ENCODE data around the gene PIAS1. TPM values are rescaled to one million over a fixed set of nuclear protein-coding genes. Genes with fewer than 3 reads are reported as not detected.

Gene PIAS1
- total and polyA plus RNA-seq, 2 donors (not counting 1 experiment from before 2014, with no cell fraction given) = 28.8 to 87.3 TPM

DNA sequence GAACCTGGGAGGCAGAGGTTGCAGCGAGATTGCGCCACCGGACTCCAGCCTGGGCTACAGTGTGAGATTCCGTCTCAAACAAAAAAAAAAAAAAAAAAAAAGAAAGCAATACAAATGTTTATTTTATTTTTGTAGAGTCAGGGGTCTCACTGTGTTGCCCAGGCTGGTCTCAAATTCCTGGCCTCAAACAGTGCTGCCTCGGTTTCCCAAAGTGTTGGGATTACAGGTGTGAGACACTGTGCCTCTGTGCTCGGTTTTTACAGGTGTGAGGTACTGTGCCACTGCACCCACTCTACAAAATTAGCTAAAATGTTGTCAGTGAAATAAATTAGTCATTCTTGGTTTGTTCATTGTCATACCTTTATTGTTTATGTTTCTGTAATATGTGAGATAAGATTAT, 5.5 kb downstream of the PIAS1 start:
- H3K27ac ChIP-seq (ENCODE audit: low read length in 2 of 2) = no peak overlapping the region
- intact Hi-C loops (cut with micrococcal nuclease) = no loop called here
- no peak overlapping the region for H3K4me3 ChIP-seq (ENCODE audit: control extremely low read depth in 1 of 5, extremely low read depth in 1 of 5, insufficient read depth in 1 of 5, low read depth in 2 of 5, low read length in 4 of 5)
- no peak overlapping the region for H2AFZ ChIP-seq (ENCODE audit: insufficient read depth, low read depth, low read length, poor library complexity, severe bottlenecking)
- H3K9me3 Mint-ChIP-seq (ENCODE audit: insufficient read depth) = no peaks in the 10 kb centered on the region
- H3K9me3 ChIP-seq (ENCODE audit: control extremely low read depth in 1 of 3, control insufficient read depth in 2 of 3, insufficient read depth in 1 of 3, low read length in 2 of 3) = no peaks in the 10 kb centered on the region
- CTCF ChIA-PET = no interaction called here
- POLR2A ChIA-PET = no interaction called here
- H3K4me1 Mint-ChIP-seq = peaks cover 63% of the 10 kb centered on the region
- no peak overlapping the region for H3K9ac ChIP-seq (ENCODE audit: low read length)
- H3K4me1 ChIP-seq (ENCODE audit: control insufficient read depth in 2 of 2, insufficient read depth in 2 of 2, low read length in 2 of 2) = peaks cover 9 to 39% of the 10 kb centered on the region in 2 donors
- H3K36me3 ChIP-seq (replicated peaks in 1 of 2; ENCODE audit: control extremely low read depth in 1 of 2, control insufficient read depth in 1 of 2, extremely low read depth in 1 of 2, insufficient read depth in 2 of 2, low read length in 1 of 2) = no peaks in the 10 kb centered on the region
- H3K79me2 ChIP-seq (ENCODE audit: control insufficient read depth, insufficient read depth, low read length) = peaks cover 98% of the 10 kb centered on the region
- ATAC-seq (ENCODE audit: low read depth) (no peak), DNase-seq (no peak)
- H3K27me3 Mint-ChIP-seq = no peaks in the 10 kb centered on the region
- WGBS (ENCODE audit: insufficient coverage) = no CpG with 5 or more reads among the region's 6 CpGs
- peaks cover 92% of the 10 kb centered on the region for H4K20me1 ChIP-seq (ENCODE audit: control insufficient read depth, insufficient read depth, low read length, poor library complexity, severe bottlenecking)
- TF ChIP-seq, protein P1, sequence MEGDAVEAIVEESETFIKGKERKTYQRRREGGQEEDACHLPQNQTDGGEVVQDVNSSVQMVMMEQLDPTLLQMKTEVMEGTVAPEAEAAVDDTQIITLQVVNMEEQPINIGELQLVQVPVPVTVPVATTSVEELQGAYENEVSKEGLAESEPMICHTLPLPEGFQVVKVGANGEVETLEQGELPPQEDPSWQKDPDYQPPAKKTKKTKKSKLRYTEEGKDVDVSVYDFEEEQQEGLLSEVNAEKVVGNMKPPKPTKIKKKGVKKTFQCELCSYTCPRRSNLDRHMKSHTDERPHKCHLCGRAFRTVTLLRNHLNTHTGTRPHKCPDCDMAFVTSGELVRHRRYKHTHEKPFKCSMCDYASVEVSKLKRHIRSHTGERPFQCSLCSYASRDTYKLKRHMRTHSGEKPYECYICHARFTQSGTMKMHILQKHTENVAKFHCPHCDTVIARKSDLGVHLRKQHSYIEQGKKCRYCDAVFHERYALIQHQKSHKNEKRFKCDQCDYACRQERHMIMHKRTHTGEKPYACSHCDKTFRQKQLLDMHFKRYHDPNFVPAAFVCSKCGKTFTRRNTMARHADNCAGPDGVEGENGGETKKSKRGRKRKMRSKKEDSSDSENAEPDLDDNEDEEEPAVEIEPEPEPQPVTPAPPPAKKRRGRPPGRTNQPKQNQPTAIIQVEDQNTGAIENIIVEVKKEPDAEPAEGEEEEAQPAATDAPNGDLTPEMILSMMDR (IDR thresholded peaks at IDR 0.05) = no peak
- no peak for TF ChIP-seq EZH2 (IDR thresholded peaks at IDR 0.05; ENCODE audit: borderline replicate concordance, insufficient read depth, low read depth, low read length, poor library complexity, severe bottlenecking)
- H3K4me3 Mint-ChIP-seq = no peak overlapping the region
- H3K4me2 ChIP-seq (replicated peaks; ENCODE audit: low read depth, low read length, poor library complexity, severe bottlenecking) = no peak overlapping the region
- H3K27me3 ChIP-seq (replicated peaks in 1 of 4; ENCODE audit: control extremely low read depth in 1 of 4, control insufficient read depth in 3 of 4, insufficient read depth in 4 of 4, low read length in 3 of 4) = no peaks in the 10 kb centered on the region
- H3K27ac Mint-ChIP-seq = no peak overlapping the region

DNA sequence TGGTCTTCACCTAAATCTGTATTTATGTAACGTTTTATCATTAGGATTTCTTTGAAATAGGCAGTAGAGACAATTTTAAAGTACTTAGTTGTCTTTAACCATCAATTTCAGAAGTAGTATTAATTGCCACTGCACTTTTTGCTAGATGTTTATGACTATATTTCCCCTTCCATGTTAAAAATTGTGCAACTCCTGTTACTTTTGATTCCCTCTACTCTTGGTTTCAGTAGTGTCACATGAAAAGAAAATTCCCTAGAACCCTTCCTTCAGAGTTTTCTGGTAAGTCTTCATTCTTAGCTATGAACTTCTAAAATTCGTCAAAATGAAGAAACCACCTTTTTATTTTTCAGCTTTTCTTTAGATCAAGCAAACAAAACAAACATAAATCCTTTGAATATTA, 7.1 kb downstream of the PIAS1 start:
- intact Hi-C loops (cut with micrococcal nuclease) = no loop called here
- TF ChIP-seq, protein P1 (IDR thresholded peaks at IDR 0.05) = no peak
- TF ChIP-seq EZH2 (IDR thresholded peaks at IDR 0.05; ENCODE audit: borderline replicate concordance, insufficient read depth, low read depth, low read length, poor library complexity, severe bottlenecking) = no peak
- Histone ChIP-seq H3K4me2 (replicated peaks; ENCODE audit: low read depth, low read length, poor library complexity, severe bottlenecking) (no peak overlapping the region), H3K4me3 (ENCODE audit: control extremely low read depth in 1 of 5, extremely low read depth in 1 of 5, insufficient read depth in 1 of 5, low read depth in 2 of 5, low read length in 4 of 5) (no peak overlapping the region), H2AFZ (ENCODE audit: insufficient read depth, low read depth, low read length, poor library complexity, severe bottlenecking) (no peak overlapping the region), H3K36me3 (replicated peaks in 1 of 2; ENCODE audit: control extremely low read depth in 1 of 2, control insufficient read depth in 1 of 2, extremely low read depth in 1 of 2, insufficient read depth in 2 of 2, low read length in 1 of 2) (no peaks in the 10 kb centered on the region), H3K27me3 (replicated peaks in 1 of 4; ENCODE audit: control extremely low read depth in 1 of 4, control insufficient read depth in 3 of 4, insufficient read depth in 4 of 4, low read length in 3 of 4) (no peaks in the 10 kb centered on the region), H3K79me2 (ENCODE audit: control insufficient read depth, insufficient read depth, low read length) (peaks cover 100% of the 10 kb centered on the region), H3K9ac (ENCODE audit: low read length) (no peak overlapping the region), H3K9me3 (ENCODE audit: control extremely low read depth in 1 of 3, control insufficient read depth in 2 of 3, insufficient read depth in 1 of 3, low read length in 2 of 3) (no peaks in the 10 kb centered on the region), H4K20me1 (ENCODE audit: control insufficient read depth, insufficient read depth, low read length, poor library complexity, severe bottlenecking) (peaks cover 98% of the 10 kb centered on the region), H3K4me1 (ENCODE audit: control insufficient read depth in 2 of 2, insufficient read depth in 2 of 2, low read length in 2 of 2) (peaks cover 7 to 34% of the 10 kb centered on the region in 2 donors), H3K27ac (ENCODE audit: low read length in 2 of 2) (no peak overlapping the region)
- CTCF ChIA-PET = no interaction called here
- no peak overlapping the region for H3K4me3 Mint-ChIP-seq
- no peaks in the 10 kb centered on the region for H3K27me3 Mint-ChIP-seq
- POLR2A ChIA-PET = no interaction called here
- H3K4me1 Mint-ChIP-seq = peaks cover 53% of the 10 kb centered on the region
- ATAC-seq (ENCODE audit: low read depth) (no peak), DNase-seq (no peak)
- H3K27ac Mint-ChIP-seq = no peak overlapping the region
- no CpG with 5 or more reads among the region's 2 CpGs for whole genome bisulfite sequencing (ENCODE audit: insufficient coverage)
- no peaks in the 10 kb centered on the region for H3K9me3 Mint-ChIP-seq (ENCODE audit: insufficient read depth)
